HUES6 (cell line): ENCODE results near the gene NEIL3.

Experiments
- H3K27ac ChIP-seq: 2 replicates; pipeline ENCODE4 v1.7.0; 2013; ENCODE audit warnings: low read depth, mild to moderate bottlenecking, low read length, inconsistent platforms
- H3K27me3 ChIP-seq: 2 replicates; pipeline ENCODE4 v1.6.1; 2013; ENCODE audit warnings: low read length; ENCODE audit not compliant: control insufficient read depth, insufficient read depth
- H3K36me3 ChIP-seq: 2 replicates; pipeline ENCODE4 v1.6.1; 2013; ENCODE audit warnings: low read length; ENCODE audit not compliant: control insufficient read depth, insufficient read depth
- H3K4me1 ChIP-seq: 2 replicates; pipeline ENCODE4 v1.6.1; 2013; ENCODE audit warnings: low read length; ENCODE audit not compliant: control insufficient read depth, insufficient read depth
- H3K4me3 ChIP-seq: 2 replicates; pipeline ENCODE4 v1.5.1; 2013; ENCODE audit warnings: low read depth, low read length
- H3K9ac ChIP-seq: one replicate; pipeline ENCODE4 v1.6.1; 2013; ENCODE audit warnings: mild to moderate bottlenecking, low read length
- H3K9me3 ChIP-seq: 2 replicates; pipeline ENCODE4 v1.6.1; 2013; ENCODE audit warnings: low read depth, low read length; ENCODE audit not compliant: control insufficient read depth, insufficient read depth

Gene NEIL3, protein sequence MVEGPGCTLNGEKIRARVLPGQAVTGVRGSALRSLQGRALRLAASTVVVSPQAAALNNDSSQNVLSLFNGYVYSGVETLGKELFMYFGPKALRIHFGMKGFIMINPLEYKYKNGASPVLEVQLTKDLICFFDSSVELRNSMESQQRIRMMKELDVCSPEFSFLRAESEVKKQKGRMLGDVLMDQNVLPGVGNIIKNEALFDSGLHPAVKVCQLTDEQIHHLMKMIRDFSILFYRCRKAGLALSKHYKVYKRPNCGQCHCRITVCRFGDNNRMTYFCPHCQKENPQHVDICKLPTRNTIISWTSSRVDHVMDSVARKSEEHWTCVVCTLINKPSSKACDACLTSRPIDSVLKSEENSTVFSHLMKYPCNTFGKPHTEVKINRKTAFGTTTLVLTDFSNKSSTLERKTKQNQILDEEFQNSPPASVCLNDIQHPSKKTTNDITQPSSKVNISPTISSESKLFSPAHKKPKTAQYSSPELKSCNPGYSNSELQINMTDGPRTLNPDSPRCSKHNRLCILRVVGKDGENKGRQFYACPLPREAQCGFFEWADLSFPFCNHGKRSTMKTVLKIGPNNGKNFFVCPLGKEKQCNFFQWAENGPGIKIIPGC

GRCh38 chr4:177309522-177310371 lies at the start of gene NEIL3:
NEIL3 (plus strand) TSS chr4:177309874; CDS start chr4:177309954, 80 bp downstream.
- Histone ChIP-seq H3K36me3 (no peaks in the 10 kb centered on the region), H3K9me3 (no peaks in the 10 kb centered on the region), H3K4me3 (peak within 1 kb of the TSS; percentile 85), H3K9ac (peak within 1 kb of the TSS; percentile 82), H3K4me1 (0 out of 2 replicates have a peak, but pooled peaks cover 3% of the 10 kb centered on the region), H3K27ac (peak within 1 kb of the TSS; percentile 48; the same call in 1 of the 2 replicates), H3K27me3 (no peaks in the 10 kb centered on the region)

- Histone ChIP-seq H3K4me1 (no peaks in the 10 kb centered on the region), H3K4me3 (no peak overlapping the region), H3K27me3 (no peaks in the 10 kb centered on the region), H3K9ac (no peak overlapping the region), H3K36me3 (no peaks in the 10 kb centered on the region), H3K27ac (no peak overlapping the region), H3K9me3 (no peaks in the 10 kb centered on the region)
These were observed 45.9 kb upstream of the NEIL3 start for GRCh38 chr4:177263818-177264217.

- H3K4me3 ChIP-seq, result no peak overlapping the region
- H3K4me1 ChIP-seq, result no peaks in the 10 kb centered on the region
- no peaks in the 10 kb centered on the region for H3K36me3 ChIP-seq
- H3K9ac ChIP-seq, result no peak overlapping the region
- H3K27me3 ChIP-seq, result no peaks in the 10 kb centered on the region
- H3K9me3 ChIP-seq, result no peaks in the 10 kb centered on the region
- no peak overlapping the region for H3K27ac ChIP-seq
These were observed 44.8 kb upstream of the NEIL3 start for GRCh38 chr4:177264788-177265422.

DNA sequence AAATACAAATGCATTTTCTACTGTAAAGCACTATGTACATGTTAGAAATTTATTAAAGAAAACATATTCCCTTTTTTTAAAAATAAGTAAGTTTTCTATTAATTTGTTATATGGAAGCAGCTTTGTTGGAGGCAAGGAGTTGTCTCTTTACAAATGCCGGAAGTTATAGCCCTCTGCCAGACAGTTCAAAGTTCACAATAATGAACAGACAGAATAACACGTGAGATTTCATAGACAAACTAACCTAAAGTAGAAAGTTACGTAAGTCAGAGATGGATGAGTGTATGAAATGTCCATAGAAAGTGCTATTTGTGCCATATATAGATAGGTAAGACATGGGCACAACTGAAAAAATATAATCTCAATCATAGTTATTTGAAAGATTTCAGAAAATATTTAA lies 43.9 kb upstream of the NEIL3 start:
- no peak overlapping the region for H3K27ac ChIP-seq
- H3K9me3 ChIP-seq, result no peaks in the 10 kb centered on the region
- no peak overlapping the region for H3K4me3 ChIP-seq
- H3K27me3 ChIP-seq, result no peaks in the 10 kb centered on the region
- no peaks in the 10 kb centered on the region for H3K36me3 ChIP-seq
- no peak overlapping the region for H3K9ac ChIP-seq
- no peaks in the 10 kb centered on the region for H3K4me1 ChIP-seq

DNA sequence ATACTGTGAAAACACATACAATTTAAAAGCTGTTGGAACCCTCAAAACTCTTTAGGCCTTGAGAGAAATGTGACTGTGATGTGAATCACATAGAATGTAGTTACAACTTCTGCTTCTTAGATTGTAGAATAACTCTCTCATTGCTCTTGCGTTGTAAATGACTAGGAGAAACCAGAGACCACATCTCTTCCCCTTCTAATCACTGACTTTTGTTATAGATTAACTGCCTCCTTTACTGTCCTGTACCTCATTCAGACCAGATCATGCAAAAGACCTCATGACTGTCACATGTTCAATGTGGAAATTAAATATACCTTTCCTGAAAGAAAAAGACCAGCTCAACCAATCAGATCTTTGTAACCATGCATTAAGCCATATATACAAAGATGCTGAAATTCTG lies 43.2 kb upstream of the NEIL3 start:
- H3K4me1 ChIP-seq, result no peaks in the 10 kb centered on the region
- H3K27me3 ChIP-seq, result no peaks in the 10 kb centered on the region
- no peaks in the 10 kb centered on the region for H3K36me3 ChIP-seq
- H3K9me3 ChIP-seq, result no peaks in the 10 kb centered on the region
- no peak overlapping the region for H3K9ac ChIP-seq
- no peak overlapping the region for H3K4me3 ChIP-seq
- no peak overlapping the region for H3K27ac ChIP-seq

- Histone ChIP-seq H3K27me3 (no peaks in the 10 kb centered on the region), H3K36me3 (no peaks in the 10 kb centered on the region), H3K27ac (no peak overlapping the region), H3K9ac (no peak overlapping the region), H3K4me1 (no peaks in the 10 kb centered on the region), H3K4me3 (no peak overlapping the region), H3K9me3 (no peaks in the 10 kb centered on the region)
These were observed 41.8 kb upstream of the NEIL3 start for GRCh38 chr4:177267911-177268310.

GRCh38 chr4:177271091-177271490 lies 38.6 kb upstream of the NEIL3 start:
- no peaks in the 10 kb centered on the region for H3K4me1 ChIP-seq
- no peak overlapping the region for H3K9ac ChIP-seq
- H3K27me3 ChIP-seq, result no peaks in the 10 kb centered on the region

DNA sequence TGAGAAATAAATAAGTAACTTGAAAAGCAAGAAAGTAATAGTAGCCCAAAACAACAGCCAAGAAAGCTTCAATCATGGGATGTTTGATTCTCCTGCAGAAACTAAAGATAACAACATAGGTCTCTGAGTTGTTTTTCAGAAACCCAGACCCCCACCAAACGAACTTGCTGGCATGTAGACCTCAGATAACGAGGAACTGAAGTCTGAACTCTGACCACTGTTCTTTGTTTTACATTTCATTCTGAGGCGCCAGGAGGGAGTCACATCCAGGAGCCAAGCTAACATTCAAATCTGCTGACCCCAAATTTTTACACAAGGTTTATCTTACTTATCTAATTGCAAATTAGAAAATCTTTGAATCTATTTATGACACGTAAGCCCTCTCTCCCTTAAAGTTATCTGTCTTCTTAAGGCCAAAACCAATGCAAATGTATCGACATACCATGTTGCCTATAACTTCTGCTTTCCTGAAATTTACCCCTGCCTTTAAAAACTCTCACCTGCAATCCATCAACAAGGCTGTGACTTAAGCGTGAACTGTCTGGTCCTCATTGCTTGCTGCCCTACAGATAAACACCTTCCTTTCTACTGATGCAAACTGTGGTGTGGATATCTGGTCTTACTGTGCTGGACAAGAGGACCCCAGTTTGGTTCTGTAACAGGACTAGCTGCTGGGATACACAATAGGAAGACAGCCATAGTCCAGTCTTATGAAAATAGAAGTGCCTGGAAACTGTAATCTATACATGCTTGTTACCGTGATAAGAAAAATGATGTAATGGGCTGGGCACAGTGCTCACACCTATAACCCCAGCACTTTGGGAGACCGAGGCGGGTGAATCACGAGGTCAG lies 37.5 kb upstream of the NEIL3 start:
- Histone ChIP-seq H3K27ac (no peak overlapping the region), H3K27me3 (no peaks in the 10 kb centered on the region), H3K4me3 (no peak overlapping the region), H3K9me3 (peaks cover 2% of the 10 kb centered on the region; the same call in 1 of the 2 replicates), H3K36me3 (no peaks in the 10 kb centered on the region), H3K4me1 (no peaks in the 10 kb centered on the region), H3K9ac (no peak overlapping the region)

More at GRCh38 chr4:177271091-177271490, 38.6 kb upstream of the NEIL3 start:
- H3K4me3 ChIP-seq, result no peak overlapping the region
- H3K36me3 ChIP-seq, result no peaks in the 10 kb centered on the region
- no peak overlapping the region for H3K27ac ChIP-seq
- peaks cover 2% of the 10 kb centered on the region; the same call in 1 of the 2 replicates for H3K9me3 ChIP-seq

DNA sequence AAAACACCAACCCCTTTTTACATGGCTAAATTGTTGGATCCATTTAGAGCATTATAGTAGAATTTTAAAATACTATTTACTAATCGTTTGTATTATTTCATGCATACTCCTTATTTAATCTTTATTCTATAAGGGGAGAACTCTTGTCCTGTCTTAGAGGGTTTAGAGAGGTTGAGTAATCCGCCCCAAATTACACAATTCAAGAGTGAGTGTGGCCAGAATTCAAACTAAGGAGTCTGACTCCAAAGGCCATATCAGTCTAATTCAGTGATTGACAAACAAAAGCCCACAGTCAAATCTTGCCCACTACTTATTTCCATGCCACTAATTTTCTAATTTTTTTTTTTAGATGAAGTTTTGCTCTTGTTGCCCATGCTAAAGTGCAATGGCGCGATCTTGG lies 33.7 kb upstream of the NEIL3 start:
- H3K4me3 ChIP-seq, result no peak overlapping the region
- no peak overlapping the region for H3K9ac ChIP-seq
- H3K4me1 ChIP-seq, result no peaks in the 10 kb centered on the region
- H3K27ac ChIP-seq, result no peak overlapping the region
- H3K36me3 ChIP-seq, result no peaks in the 10 kb centered on the region
- H3K27me3 ChIP-seq, result no peaks in the 10 kb centered on the region
- H3K9me3 ChIP-seq, result peaks cover 4% of the 10 kb centered on the region; the same call in 1 of the 2 replicates

DNA sequence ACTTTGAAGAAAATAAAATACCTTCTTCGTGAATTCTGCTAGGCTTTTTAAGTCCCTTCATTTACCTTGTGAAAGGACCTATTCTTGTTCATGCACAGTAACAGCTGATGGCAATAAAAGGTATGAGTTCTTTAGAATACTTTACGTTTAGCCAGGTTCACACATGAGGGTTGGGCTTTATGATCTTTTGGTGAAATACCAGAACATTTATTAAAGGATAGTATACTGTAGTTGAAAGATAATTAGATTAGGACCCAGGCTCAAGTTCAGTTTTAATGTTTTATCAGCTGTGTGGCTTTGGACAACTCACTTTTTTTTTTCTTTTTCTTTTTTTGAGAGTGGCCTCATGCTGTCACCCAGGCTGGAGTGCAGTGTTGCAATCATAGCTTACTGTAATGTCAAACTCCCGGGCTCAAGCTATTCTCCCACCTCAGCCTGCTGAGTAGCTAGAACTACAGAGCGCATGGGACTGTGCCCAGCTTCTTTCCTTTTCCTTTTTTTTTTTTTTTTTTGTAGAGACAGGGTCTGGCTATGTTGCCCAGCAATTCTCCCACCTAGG lies 28.2 kb upstream of the NEIL3 start:
- H3K27me3 ChIP-seq, result no peaks in the 10 kb centered on the region
- no peak overlapping the region for H3K27ac ChIP-seq
- no peaks in the 10 kb centered on the region for H3K4me1 ChIP-seq
- H3K9ac ChIP-seq, result no peak overlapping the region
- 0 out of 2 replicates have a peak, but pooled peaks cover 2% of the 10 kb centered on the region for H3K9me3 ChIP-seq
- no peak overlapping the region for H3K4me3 ChIP-seq
- H3K36me3 ChIP-seq, result no peaks in the 10 kb centered on the region
